IMR-90 (cell line): ENCODE data around the gene BICD1.

Experiments used
- FOS ChIP-seq: fragments of 150-350 bp; IDR thresholded peaks from 2 replicates; pipeline ENCODE4 v1.6.1; 2016; ENCODE audit warnings: low read depth, low read length
- MAZ ChIP-seq: IDR thresholded peaks from 2 replicates; pipeline ENCODE4 v1.6.1; 2012; ENCODE audit warnings: low read depth, mild to moderate bottlenecking, low read length, improper control_type of control experiment, moderate library complexity, borderline replicate concordance
- NFE2L2 ChIP-seq: fragments of 150-350 bp; IDR thresholded peaks from 2 replicates; pipeline ENCODE4 v1.6.1; 2016; ENCODE audit warnings: low read depth, mild to moderate bottlenecking, low read length
- POLR2A ChIP-seq: IDR thresholded peaks from 2 replicates; pipeline ENCODE4 v1.6.1; 2012; ENCODE audit warnings: mild to moderate bottlenecking, low read depth, low read length
- RAD21 ChIP-seq: IDR thresholded peaks from 2 replicates; pipeline ENCODE4 v1.6.1; 2012; ENCODE audit warnings: low read length, improper control_type of control experiment
- RFX5 ChIP-seq: IDR thresholded peaks from 2 replicates; pipeline ENCODE4 v1.8.0; 2012; ENCODE audit warnings: low read depth, mild to moderate bottlenecking, low read length, moderate library complexity
- TF ChIP-seq, protein P1 (sequence below): fragments of 150-350 bp; IDR thresholded peaks from 2 replicates; pipeline ENCODE4 v1.6.1; 2017; ENCODE audit warnings: mild to moderate bottlenecking, antibody characterized with exemption, low read length, low read depth
- TF ChIP-seq, protein P2 (sequence below): conservative IDR thresholded peaks from 2 replicates; pipeline ENCODE4 v1.5.1; 2012; ENCODE audit warnings: mild to moderate bottlenecking, low read depth, low read length, improper control_type of control experiment

DNA sequence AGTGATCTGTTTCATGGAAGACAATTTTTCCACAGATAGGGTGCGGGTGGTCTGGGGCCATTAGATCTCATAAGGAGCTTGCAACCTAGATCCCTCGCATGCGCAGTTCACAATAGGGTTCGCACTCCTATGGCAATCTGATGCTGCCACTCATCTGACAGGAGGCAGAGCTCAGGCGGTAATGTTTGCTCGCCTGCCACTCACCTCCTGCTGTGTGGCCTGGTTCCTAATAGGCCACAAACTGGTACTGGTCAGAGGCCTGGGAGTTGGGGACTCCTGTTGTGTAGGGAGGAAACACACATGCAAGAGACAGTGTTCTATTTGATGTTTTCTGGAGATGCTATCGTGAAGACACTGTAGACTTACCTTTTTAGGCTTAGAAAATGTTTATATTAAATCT lies 215.7 kb downstream of the BICD1 start:
- TF ChIP-seq NFE2L2 = no peak
- no peak for TF ChIP-seq POLR2A
- no peak for TF ChIP-seq FOS
- TF ChIP-seq, protein P1, sequence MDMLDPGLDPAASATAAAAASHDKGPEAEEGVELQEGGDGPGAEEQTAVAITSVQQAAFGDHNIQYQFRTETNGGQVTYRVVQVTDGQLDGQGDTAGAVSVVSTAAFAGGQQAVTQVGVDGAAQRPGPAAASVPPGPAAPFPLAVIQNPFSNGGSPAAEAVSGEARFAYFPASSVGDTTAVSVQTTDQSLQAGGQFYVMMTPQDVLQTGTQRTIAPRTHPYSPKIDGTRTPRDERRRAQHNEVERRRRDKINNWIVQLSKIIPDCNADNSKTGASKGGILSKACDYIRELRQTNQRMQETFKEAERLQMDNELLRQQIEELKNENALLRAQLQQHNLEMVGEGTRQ = no peak
- no peak for TF ChIP-seq RFX5
- TF ChIP-seq, protein P2, sequence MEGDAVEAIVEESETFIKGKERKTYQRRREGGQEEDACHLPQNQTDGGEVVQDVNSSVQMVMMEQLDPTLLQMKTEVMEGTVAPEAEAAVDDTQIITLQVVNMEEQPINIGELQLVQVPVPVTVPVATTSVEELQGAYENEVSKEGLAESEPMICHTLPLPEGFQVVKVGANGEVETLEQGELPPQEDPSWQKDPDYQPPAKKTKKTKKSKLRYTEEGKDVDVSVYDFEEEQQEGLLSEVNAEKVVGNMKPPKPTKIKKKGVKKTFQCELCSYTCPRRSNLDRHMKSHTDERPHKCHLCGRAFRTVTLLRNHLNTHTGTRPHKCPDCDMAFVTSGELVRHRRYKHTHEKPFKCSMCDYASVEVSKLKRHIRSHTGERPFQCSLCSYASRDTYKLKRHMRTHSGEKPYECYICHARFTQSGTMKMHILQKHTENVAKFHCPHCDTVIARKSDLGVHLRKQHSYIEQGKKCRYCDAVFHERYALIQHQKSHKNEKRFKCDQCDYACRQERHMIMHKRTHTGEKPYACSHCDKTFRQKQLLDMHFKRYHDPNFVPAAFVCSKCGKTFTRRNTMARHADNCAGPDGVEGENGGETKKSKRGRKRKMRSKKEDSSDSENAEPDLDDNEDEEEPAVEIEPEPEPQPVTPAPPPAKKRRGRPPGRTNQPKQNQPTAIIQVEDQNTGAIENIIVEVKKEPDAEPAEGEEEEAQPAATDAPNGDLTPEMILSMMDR = no peak
- no peak for TF ChIP-seq RAD21
- no peak for TF ChIP-seq MAZ
